Lower leg skin (tissue), 3 donors: ENCODE measurements around the gene ASTN1.

Experiments
- POLR2A ChIP-seq, 2 donors: fragments of 450-650 bp; IDR thresholded peaks; one replicate each; pipeline ENCODE4 v1.6.1; 2016 to 2017; ENCODE audit warnings: antibody characterized with exemption in 2 of 2, mild to moderate bottlenecking in 1 of 2, moderate library complexity in 1 of 2
- TF ChIP-seq, protein P1 (sequence below), 3 donors: fragments of 450-650 bp; IDR thresholded peaks; one replicate each; pipeline ENCODE4 v1.5.1; 2016; ENCODE audit warnings: antibody characterized with exemption in 3 of 3, mild to moderate bottlenecking in 3 of 3, moderate library complexity in 2 of 3

DNA sequence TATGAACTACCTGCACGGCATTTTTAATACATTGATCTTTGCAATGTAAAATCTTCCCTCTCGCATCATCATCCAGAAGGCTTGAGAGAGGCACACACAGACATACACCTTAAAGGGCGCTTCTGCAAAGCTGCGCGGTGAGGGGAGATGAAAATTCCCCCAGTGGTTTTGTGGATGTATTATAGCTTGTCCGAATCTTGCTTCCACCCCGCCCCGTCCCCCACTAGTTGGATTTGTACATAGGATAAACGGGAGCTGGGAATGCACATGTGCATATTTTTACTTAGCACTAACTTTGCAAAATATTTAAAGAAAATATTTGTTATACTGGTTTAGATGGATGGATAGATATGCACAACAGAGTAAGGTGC lies 542 bp upstream of the ASTN1 start:
- TF ChIP-seq, protein P1, sequence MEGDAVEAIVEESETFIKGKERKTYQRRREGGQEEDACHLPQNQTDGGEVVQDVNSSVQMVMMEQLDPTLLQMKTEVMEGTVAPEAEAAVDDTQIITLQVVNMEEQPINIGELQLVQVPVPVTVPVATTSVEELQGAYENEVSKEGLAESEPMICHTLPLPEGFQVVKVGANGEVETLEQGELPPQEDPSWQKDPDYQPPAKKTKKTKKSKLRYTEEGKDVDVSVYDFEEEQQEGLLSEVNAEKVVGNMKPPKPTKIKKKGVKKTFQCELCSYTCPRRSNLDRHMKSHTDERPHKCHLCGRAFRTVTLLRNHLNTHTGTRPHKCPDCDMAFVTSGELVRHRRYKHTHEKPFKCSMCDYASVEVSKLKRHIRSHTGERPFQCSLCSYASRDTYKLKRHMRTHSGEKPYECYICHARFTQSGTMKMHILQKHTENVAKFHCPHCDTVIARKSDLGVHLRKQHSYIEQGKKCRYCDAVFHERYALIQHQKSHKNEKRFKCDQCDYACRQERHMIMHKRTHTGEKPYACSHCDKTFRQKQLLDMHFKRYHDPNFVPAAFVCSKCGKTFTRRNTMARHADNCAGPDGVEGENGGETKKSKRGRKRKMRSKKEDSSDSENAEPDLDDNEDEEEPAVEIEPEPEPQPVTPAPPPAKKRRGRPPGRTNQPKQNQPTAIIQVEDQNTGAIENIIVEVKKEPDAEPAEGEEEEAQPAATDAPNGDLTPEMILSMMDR (IDR thresholded peaks at IDR 0.05) = no peak
- no peak for TF ChIP-seq POLR2A (IDR thresholded peaks at IDR 0.05)
